ENCODE measurements around the gene PRRT4. TPM values are rescaled to one million over a fixed set of nuclear protein-coding genes. Genes with fewer than 3 reads are reported as not detected.

PRRT4 gene
- total RNA-seq, 1 donor from 2014 or later = 0.54 TPM

- no peaks in the 10 kb centered on the region for H3K4me1 Mint-ChIP-seq (ENCODE audit: unreplicated experiment)
- no peak for DNase-seq (ENCODE audit: extremely low spot score, unreplicated experiment)
- no peaks in the 10 kb centered on the region for H3K9me3 Mint-ChIP-seq (ENCODE audit: unreplicated experiment)
Observed at GRCh38 chr7:128309976-128310375, 51.5 kb downstream of the PRRT4 start.

GRCh38 chr7:128309124-128309523 lies 52.4 kb downstream of the PRRT4 start:
- Mint-ChIP-seq H3K4me1 (ENCODE audit: unreplicated experiment) (no peaks in the 10 kb centered on the region), H3K27me3 (ENCODE audit: unreplicated experiment) (no peaks in the 10 kb centered on the region), H3K27ac (ENCODE audit: unreplicated experiment) (no peak overlapping the region), H3K36me3 (ENCODE audit: unreplicated experiment) (peaks cover 66% of the 10 kb centered on the region), H3K9me3 (ENCODE audit: unreplicated experiment) (no peaks in the 10 kb centered on the region), H3K4me3 (ENCODE audit: unreplicated experiment) (no peak overlapping the region)
- DNase-seq (ENCODE audit: extremely low spot score, unreplicated experiment) = no peak
- TF ChIP-seq, protein P1, sequence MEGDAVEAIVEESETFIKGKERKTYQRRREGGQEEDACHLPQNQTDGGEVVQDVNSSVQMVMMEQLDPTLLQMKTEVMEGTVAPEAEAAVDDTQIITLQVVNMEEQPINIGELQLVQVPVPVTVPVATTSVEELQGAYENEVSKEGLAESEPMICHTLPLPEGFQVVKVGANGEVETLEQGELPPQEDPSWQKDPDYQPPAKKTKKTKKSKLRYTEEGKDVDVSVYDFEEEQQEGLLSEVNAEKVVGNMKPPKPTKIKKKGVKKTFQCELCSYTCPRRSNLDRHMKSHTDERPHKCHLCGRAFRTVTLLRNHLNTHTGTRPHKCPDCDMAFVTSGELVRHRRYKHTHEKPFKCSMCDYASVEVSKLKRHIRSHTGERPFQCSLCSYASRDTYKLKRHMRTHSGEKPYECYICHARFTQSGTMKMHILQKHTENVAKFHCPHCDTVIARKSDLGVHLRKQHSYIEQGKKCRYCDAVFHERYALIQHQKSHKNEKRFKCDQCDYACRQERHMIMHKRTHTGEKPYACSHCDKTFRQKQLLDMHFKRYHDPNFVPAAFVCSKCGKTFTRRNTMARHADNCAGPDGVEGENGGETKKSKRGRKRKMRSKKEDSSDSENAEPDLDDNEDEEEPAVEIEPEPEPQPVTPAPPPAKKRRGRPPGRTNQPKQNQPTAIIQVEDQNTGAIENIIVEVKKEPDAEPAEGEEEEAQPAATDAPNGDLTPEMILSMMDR (IDR thresholded peaks at IDR 0.05) = no peak

More at GRCh38 chr7:128309976-128310375, 51.5 kb downstream of the PRRT4 start:
- Mint-ChIP-seq H3K36me3 (ENCODE audit: unreplicated experiment) (peaks cover 71% of the 10 kb centered on the region), H3K4me3 (ENCODE audit: unreplicated experiment) (no peak overlapping the region), H3K27me3 (ENCODE audit: unreplicated experiment) (no peaks in the 10 kb centered on the region), H3K27ac (ENCODE audit: unreplicated experiment) (no peak overlapping the region)
- TF ChIP-seq, protein P1 (IDR thresholded peaks at IDR 0.05) = no peak

DNA sequence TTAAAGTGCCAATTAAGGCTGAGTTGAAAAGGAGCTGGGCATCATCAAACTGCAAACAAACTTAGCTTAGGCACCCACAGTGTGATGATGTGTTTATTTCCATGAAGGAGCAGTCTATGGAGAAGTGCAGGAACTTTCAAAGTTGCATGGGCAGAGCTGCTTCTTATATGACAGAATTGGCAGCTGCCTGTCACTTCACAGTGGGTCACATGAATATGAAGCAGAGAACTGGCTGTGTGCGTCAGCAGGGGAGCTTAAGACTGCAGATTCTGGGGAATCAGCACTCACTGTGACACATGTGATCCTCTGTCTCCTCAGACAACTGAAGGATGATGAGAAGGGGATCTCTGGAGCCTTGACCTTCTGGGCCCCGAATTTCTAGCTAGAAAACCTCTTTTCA lies 54.4 kb downstream of the PRRT4 start:
- no peak for DNase-seq (ENCODE audit: extremely low spot score, unreplicated experiment)
- H3K4me1 Mint-ChIP-seq (ENCODE audit: unreplicated experiment) = no peaks in the 10 kb centered on the region
- peaks cover 62% of the 10 kb centered on the region for H3K36me3 Mint-ChIP-seq (ENCODE audit: unreplicated experiment)
- H3K27ac Mint-ChIP-seq (ENCODE audit: unreplicated experiment) = no peak overlapping the region
- H3K27me3 Mint-ChIP-seq (ENCODE audit: unreplicated experiment) = no peaks in the 10 kb centered on the region
- TF ChIP-seq, protein P1 (IDR thresholded peaks at IDR 0.05) = no peak
- H3K4me3 Mint-ChIP-seq (ENCODE audit: unreplicated experiment) = no peak overlapping the region
- H3K9me3 Mint-ChIP-seq (ENCODE audit: unreplicated experiment) = no peaks in the 10 kb centered on the region

DNA sequence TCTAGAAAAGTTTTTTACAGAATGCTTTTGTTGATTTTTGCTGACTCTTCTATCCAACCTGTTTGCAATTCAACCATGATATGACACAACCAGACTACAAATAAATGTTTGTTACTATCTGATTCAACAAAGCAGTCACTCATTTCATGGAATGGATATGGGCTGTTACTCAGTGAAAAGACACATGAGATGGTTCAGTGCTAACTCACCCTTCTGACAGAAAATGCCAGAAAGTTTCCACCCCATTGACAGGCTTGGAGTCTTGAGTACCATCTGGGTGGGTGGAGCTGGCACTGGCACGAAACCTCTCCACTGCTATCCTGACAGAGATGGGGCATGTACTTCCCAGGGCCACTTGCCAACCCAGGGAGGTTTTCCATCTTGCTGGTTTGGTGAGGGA lies 57.3 kb downstream of the PRRT4 start:
- H3K36me3 Mint-ChIP-seq (ENCODE audit: unreplicated experiment) = peaks cover 40% of the 10 kb centered on the region
- no peaks in the 10 kb centered on the region for H3K9me3 Mint-ChIP-seq (ENCODE audit: unreplicated experiment)
- no peak overlapping the region for H3K4me3 Mint-ChIP-seq (ENCODE audit: unreplicated experiment)
- H3K4me1 Mint-ChIP-seq (ENCODE audit: unreplicated experiment) = no peaks in the 10 kb centered on the region
- no peak overlapping the region for H3K27ac Mint-ChIP-seq (ENCODE audit: unreplicated experiment)
- H3K27me3 Mint-ChIP-seq (ENCODE audit: unreplicated experiment) = no peaks in the 10 kb centered on the region
- TF ChIP-seq, protein P1 (IDR thresholded peaks at IDR 0.05) = no peak
- DNase-seq (ENCODE audit: extremely low spot score, unreplicated experiment) = no peak

DNA sequence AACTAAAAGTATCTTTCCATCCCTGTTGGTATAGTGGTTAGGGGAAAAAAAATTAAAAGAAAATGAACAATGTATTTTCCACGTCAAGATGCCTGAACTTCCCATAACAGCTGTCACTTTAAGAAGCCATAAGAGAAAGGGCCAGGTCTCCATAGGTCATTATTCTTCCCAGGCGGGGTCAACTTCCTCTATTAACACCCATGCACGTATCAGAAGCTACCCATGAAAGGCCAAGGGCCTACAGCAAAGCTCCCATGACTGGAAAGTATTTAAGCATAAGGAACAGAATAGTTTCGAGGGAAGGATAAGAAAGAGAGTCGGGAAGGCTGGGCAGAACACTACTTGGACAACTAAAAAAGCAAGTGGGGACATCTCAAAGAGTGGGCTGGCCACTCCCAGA lies 57.8 kb downstream of the PRRT4 start:
- H3K27ac Mint-ChIP-seq (ENCODE audit: unreplicated experiment) = no peak overlapping the region
- TF ChIP-seq, protein P1 (IDR thresholded peaks at IDR 0.05) = no peak
- H3K36me3 Mint-ChIP-seq (ENCODE audit: unreplicated experiment) = peaks cover 37% of the 10 kb centered on the region
- H3K9me3 Mint-ChIP-seq (ENCODE audit: unreplicated experiment) = no peaks in the 10 kb centered on the region
- DNase-seq (ENCODE audit: extremely low spot score, unreplicated experiment) = no peak
- H3K4me3 Mint-ChIP-seq (ENCODE audit: unreplicated experiment) = no peak overlapping the region
- no peaks in the 10 kb centered on the region for H3K27me3 Mint-ChIP-seq (ENCODE audit: unreplicated experiment)
- H3K4me1 Mint-ChIP-seq (ENCODE audit: unreplicated experiment) = no peaks in the 10 kb centered on the region
